HG03280 (cell line): ENCODE results near the gene ATP5PF.
"Not testable (repeated sequence)": the region's sequence is repeated elsewhere in the genome, so short reads cannot be mapped to it uniquely, and the experiment has no call there.

Experiments used
- ATAC-seq: cut with Tn5 transposase; IDR thresholded peaks from one replicate; pipeline ENCODE4 v1.9.1; 2021; ENCODE audit warnings: mild to moderate bottlenecking, moderate library complexity; ENCODE audit not compliant: unreplicated experiment

Gene ATP5PF

GRCh38 chr21:25734904-25735645, at the start of gene ATP5PF, which contains the start of gene GABPA:
Gene ATP5PF, minus strand, starts transcription at chr21:25734904. Its CDS starts 5,110 bp downstream, at chr21:25729794.
Gene GABPA, plus strand, starts transcription at chr21:25734972. Its CDS starts 6,627 bp downstream, at chr21:25741599.
- peak; percentile 88 for ATAC-seq

- not testable (repeated sequence) for ATAC-seq
These were observed 43.6 kb upstream of the ATP5PF start for GRCh38 chr21:25778126-25778875.

- no peak for ATAC-seq
These were observed 41.7 kb upstream of the ATP5PF start for GRCh38 chr21:25776440-25776839.

- no peak for ATAC-seq
These were observed 38.0 kb upstream of the ATP5PF start for GRCh38 chr21:25772686-25773085.

- ATAC-seq, result no peak
These were observed 33.2 kb upstream of the ATP5PF start for GRCh38 chr21:25767921-25768320.

GRCh38 chr21:25764065-25764464, 29.4 kb upstream of the ATP5PF start:
- ATAC-seq, result no peak

- ATAC-seq, result no peak
These were observed 26.0 kb upstream of the ATP5PF start for GRCh38 chr21:25760677-25761076.

GRCh38 chr21:25760061-25760460, 25.4 kb upstream of the ATP5PF start:
- no peak for ATAC-seq

GRCh38 chr21:25759573-25759972, 24.9 kb upstream of the ATP5PF start:
- no peak for ATAC-seq

- ATAC-seq, result no peak
These were observed 22.8 kb upstream of the ATP5PF start for GRCh38 chr21:25757531-25757930.

GRCh38 chr21:25756190-25756932, 21.7 kb upstream of the ATP5PF start:
- no peak for ATAC-seq

GRCh38 chr21:25752416-25752815, 17.7 kb upstream of the ATP5PF start:
- no peak for ATAC-seq

- no peak for ATAC-seq
These were observed 15.4 kb upstream of the ATP5PF start for GRCh38 chr21:25750085-25750484.

- no peak for ATAC-seq
These were observed 10.2 kb upstream of the ATP5PF start for GRCh38 chr21:25744854-25745253.

GRCh38 chr21:25742900-25743299, 8.2 kb upstream of the ATP5PF start:
- ATAC-seq, result no peak

- no peak for ATAC-seq
These were observed 2.7 kb upstream of the ATP5PF start for GRCh38 chr21:25737421-25737820.

GRCh38 chr21:25735646-25736597, 1.2 kb upstream of the ATP5PF start:
- peak; percentile 9 for ATAC-seq

GRCh38 chr21:25734654-25734903, 125 bp downstream of the ATP5PF start:
- ATAC-seq, result no peak

GRCh38 chr21:25733859-25734653, 648 bp downstream of the ATP5PF start:
- peak; percentile 10 for ATAC-seq
